Mucosa of stomach (tissue), 1 donor: ENCODE measurements around the gene ARHGAP27.

ENCODE experiments used
- H3K27me3 ChIP-seq: one replicate; pipeline ENCODE4 v1.7.0; 2013; ENCODE audit warnings: mild to moderate bottlenecking, low read length; ENCODE audit not compliant: control insufficient read depth, insufficient read depth
- H3K36me3 ChIP-seq: one replicate; pipeline ENCODE4 v1.7.0; 2013; ENCODE audit warnings: low read length; ENCODE audit not compliant: control insufficient read depth, insufficient read depth
- H3K4me1 ChIP-seq: one replicate; pipeline ENCODE4 v1.7.0; 2013; ENCODE audit warnings: mild to moderate bottlenecking, low read length; ENCODE audit not compliant: control insufficient read depth, insufficient read depth
- H3K4me3 ChIP-seq: one replicate; pipeline ENCODE4 v1.7.0; 2013; ENCODE audit warnings: low read length
- H3K9ac ChIP-seq: one replicate; pipeline ENCODE4 v1.7.0; 2013; ENCODE audit warnings: mild to moderate bottlenecking, low read length, moderate library complexity
- H3K9me3 ChIP-seq: one replicate; pipeline ENCODE4 v1.7.0; 2013; ENCODE audit warnings: mild to moderate bottlenecking, low read length, moderate library complexity; ENCODE audit not compliant: control insufficient read depth
- donor health status: Pancreatic carcinoma.

Gene ARHGAP27

DNA sequence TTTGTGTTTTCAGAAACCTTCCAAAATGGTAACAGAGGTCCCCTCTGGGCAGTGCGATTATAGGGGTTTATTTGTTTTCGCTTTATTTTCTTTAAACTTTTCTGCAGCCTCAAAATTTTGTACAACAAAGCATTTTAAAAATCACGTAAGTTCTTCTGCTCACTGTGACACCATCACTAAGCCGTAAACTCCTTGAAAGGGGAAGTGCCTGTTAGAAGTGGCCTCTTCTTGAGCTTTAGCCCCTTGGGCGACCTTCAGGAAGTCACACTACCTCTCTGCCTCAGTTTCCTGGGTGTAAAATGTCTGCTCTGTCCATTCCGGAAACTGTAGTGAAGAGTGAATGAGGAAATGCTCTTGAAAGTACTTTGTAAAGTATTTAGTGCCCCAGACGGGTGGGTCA, 26.6 kb downstream of the ARHGAP27 start:
- H3K9me3 ChIP-seq: no peaks in the 10 kb centered on the region
- H3K9ac ChIP-seq: peak overlapping the region; percentile 31
- H3K36me3 ChIP-seq: peaks cover 12% of the 10 kb centered on the region
- peaks cover 54% of the 10 kb centered on the region for H3K4me1 ChIP-seq
- H3K27me3 ChIP-seq: no peaks in the 10 kb centered on the region
- no peak overlapping the region for H3K4me3 ChIP-seq

DNA sequence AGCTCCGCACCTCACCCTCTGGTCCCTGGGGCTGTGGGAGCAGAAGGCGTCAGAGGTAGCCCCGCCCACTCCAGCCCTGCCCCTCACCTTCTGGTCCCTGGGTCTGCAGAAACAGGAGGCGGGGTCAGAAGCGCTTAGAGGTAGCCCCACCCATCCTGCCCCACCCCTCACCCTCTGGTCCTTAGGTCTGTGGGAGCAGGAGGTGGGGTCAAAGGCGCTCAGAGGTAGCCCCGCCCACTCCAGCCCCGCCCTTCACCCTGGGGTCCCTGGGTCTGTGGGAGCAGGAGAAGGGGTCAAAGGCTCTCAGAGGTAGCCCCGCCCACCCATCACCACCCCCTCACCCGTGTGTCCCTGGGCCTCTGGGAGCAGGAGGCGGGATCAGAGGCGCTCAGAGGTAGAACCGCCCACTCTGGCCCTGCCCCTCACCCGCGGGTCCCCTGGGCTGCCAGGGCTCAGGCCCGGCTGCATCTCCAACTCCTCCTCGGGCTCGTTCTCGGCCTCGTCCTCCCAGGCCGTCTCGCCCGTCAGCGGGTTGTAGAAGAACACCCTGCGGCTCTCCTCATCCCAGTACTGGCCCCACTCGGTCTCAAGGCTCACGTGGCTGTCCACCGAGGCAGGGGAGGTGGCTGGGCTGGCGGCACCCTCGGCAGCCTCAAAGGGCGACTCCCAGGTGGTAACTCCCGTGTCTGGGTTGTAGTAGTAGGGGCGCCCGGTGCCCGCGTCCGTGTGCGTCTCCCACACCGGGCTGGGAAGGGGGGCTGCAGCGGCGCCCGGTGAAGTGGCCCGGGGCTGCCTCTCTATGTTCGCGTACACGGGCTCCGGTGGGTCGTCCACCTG, 27.2 kb downstream of the ARHGAP27 start:
- Histone ChIP-seq H3K27me3 (no peaks in the 10 kb centered on the region), H3K9ac (no peak overlapping the region), H3K4me1 (peaks cover 47% of the 10 kb centered on the region), H3K36me3 (peaks cover 12% of the 10 kb centered on the region), H3K4me3 (no peak overlapping the region), H3K9me3 (no peaks in the 10 kb centered on the region)

DNA sequence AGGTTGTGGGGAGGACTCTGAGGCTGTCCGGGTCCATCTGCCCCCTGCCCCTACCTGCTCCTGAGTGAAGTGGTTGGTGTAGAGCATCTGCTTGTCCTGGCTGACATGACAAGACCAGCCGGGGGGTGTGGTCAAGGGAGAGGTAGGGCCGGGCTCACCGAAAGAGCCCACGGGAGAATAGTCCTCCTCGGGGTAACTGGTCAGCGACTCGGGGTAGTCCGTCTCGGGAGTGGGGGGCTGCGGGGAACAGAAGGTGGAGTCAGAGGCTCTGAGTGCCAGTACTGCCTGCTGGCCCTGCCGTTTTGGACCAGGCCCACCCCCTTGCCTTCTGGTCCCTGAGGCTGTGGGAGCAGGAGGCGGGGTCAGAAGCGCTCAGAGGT, 27.8 kb downstream of the ARHGAP27 start:
- Histone ChIP-seq H3K27me3 (no peaks in the 10 kb centered on the region), H3K4me1 (peaks cover 41% of the 10 kb centered on the region), H3K36me3 (peaks cover 12% of the 10 kb centered on the region), H3K4me3 (no peak overlapping the region), H3K9ac (no peak overlapping the region), H3K9me3 (no peaks in the 10 kb centered on the region)

DNA sequence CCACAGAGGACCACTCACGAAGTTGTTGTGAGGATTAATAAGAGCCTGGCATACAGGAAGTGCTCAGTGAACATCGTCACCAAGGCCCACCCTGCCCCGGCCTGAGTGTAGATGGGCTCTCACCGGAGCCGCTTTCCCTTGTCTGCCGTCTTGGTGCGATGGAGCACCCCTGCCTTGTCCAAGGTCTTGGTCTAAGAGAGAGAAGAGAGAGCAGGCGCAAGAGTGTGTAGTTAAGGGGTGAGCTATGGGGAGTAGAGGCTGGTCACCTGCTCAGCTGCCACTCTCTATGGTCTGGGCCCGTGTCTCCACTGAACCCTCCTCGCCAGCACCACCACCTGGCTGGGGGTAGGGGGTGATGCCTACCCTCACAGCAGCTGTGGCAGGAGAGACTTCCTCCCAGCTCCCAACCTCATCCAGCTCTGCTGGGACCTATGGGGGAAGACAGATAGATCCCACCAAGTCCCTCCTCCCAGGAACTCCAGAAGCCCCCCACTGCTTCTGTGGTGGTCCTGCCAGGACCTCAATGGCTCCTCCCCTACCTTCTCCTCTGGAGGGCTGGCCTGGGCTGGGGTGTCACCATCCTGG, 28.7 kb downstream of the ARHGAP27 start:
- H3K36me3 ChIP-seq: peaks cover 9% of the 10 kb centered on the region
- H3K9me3 ChIP-seq: no peaks in the 10 kb centered on the region
- no peaks in the 10 kb centered on the region for H3K27me3 ChIP-seq
- no peak overlapping the region for H3K4me3 ChIP-seq
- H3K9ac ChIP-seq: no peak overlapping the region
- peaks cover 32% of the 10 kb centered on the region for H3K4me1 ChIP-seq

DNA sequence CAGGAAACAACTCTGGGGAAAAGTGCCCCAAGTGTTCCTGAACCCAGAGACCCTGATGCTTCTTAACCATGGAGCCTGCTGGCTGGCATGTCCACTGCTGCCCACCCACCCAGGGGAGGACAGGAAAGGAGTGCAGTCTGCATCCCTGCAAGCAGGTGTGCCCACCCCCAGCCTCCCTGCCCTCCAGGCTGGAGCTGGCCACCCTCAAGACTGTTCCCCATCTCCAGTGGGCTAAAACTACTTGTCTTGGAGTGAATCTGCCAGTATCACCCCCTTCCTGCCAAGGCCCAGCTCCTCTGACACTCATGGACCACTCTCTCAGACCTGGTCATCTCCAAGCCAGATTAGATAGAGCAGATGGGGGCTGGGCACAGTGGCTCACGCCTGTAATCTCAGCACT, 29.8 kb downstream of the ARHGAP27 start:
- H3K27me3 ChIP-seq: no peaks in the 10 kb centered on the region
- H3K4me1 ChIP-seq: peaks cover 22% of the 10 kb centered on the region
- peaks cover 9% of the 10 kb centered on the region for H3K36me3 ChIP-seq
- no peaks in the 10 kb centered on the region for H3K9me3 ChIP-seq
- no peak overlapping the region for H3K9ac ChIP-seq
- H3K4me3 ChIP-seq: no peak overlapping the region

DNA sequence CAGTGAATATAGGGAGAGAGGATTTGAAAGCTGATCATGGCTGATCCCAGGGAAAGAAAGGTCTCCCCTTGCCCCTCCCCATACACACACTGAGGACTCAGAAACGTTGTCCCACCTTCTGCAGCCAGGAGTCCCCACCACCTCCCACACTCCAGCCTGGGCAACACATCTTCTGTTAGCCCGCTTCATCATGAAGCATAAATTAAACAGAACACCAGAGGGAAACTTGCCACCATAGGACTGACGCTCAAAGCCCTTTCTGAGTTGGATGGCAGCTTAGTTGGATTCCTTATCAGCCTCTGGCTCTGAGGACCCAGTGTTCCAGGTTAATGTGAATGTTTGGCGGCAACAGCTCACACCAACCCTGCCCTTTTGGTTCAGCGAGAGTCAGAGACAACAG, 33.9 kb downstream of the ARHGAP27 start:
- Histone ChIP-seq H3K9me3 (no peaks in the 10 kb centered on the region), H3K9ac (no peak overlapping the region), H3K4me1 (no peaks in the 10 kb centered on the region), H3K36me3 (peaks cover 15% of the 10 kb centered on the region), H3K4me3 (no peak overlapping the region), H3K27me3 (no peaks in the 10 kb centered on the region)

DNA sequence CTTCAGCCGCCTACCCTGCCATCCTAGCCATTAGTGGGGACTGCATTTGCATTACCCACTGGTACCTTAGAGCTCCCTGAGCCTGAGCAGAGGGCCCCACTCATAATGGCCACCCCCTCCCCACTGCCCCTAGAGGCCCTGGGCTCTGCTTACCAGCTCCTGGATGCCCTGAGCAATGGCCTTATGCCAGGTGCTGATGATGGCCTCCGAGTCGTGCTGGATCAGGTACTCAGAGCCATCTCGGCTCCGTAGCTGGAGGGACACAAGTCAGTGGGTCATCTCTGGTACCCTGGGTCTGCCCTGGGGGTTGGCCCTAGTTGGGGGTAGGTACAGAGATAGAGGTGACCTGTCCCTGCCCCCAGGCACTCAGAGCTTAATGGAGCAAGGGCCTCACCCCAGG, 34.9 kb downstream of the ARHGAP27 start:
- Histone ChIP-seq H3K36me3 (peaks cover 15% of the 10 kb centered on the region), H3K4me1 (no peaks in the 10 kb centered on the region), H3K4me3 (no peak overlapping the region), H3K9ac (no peak overlapping the region), H3K27me3 (no peaks in the 10 kb centered on the region), H3K9me3 (no peaks in the 10 kb centered on the region)

DNA sequence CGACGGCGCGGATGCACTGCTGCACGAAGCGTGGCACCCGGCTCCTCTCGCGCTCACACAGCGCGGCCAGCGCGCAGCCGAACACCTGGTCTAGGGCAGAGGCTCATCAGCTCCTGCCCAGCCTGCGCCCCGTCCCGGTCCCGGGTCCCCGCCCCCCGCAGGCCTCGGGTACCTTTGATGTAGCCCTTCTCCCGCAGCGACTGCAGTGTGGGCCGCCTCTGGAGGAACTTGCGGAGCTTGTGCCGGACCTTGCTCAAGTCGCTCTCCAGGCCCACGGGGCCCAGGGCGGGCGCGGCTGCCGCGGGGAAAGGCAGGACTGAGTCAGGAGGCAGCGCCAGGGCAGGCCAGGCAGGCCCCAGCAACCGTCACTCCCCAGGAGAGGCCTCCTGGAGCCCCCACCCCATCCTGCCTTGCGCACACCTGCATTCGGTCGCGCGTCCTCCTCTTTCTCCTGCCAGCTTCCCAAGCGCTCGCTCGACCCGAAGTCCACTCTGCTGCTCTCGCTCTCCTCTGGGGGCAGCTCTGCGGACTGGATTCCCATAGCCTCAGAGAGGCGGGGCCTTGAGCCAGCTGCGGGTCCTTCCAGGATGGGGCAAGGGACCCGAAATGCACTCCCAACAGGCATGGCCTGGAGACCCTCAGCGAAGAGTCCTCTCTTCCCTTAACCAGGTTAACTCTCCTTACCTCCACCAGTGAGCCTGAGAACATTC, 36.0 kb downstream of the ARHGAP27 start:
- H3K27me3 ChIP-seq: no peaks in the 10 kb centered on the region
- H3K36me3 ChIP-seq: peaks cover 15% of the 10 kb centered on the region
- H3K9me3 ChIP-seq: no peaks in the 10 kb centered on the region
- H3K4me3 ChIP-seq: no peak overlapping the region
- H3K9ac ChIP-seq: no peak overlapping the region
- H3K4me1 ChIP-seq: no peaks in the 10 kb centered on the region

DNA sequence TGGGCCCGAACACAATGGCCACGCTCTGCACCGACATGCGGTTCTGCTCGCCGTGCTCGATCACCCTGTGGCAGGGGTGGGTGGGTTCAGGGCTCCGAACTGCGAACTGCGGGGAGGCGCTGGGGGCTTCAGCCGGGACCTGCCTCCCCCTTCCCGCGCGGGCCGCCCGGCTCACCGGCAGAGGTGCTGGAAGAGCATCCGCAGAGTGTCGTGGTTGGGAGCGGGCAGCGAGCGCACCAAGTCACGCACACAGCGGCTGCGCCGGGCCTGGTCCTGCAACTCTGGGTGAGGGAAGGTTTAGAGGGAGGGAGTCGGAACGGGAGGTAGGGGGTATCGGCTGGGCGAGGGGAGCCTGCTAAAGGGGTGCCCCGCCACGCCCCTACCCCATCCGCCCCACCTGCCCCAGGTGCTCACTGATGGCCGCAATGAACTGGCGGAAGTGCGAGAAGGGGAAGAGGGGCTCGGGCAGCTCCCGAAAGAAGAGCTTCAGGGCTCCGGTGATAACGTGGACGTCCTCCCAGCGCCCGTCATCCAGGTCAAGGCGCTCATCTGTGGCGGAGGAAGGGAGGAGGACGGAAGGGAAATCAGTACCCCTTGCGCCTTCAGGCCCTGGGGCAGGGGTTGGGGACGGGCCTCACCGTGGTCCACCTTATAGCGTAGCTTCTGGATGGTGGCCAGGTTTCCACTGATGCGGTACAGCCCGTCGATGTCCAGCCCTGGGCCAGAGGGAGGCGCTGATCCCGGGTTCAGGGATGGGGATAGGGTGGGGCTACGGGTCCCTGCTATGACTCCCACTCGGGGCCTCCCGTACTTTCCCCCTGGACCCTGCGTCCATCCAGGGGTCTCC, 36.9 kb downstream of the ARHGAP27 start:
- Histone ChIP-seq H3K4me3 (no peak overlapping the region), H3K36me3 (peaks cover 15% of the 10 kb centered on the region), H3K4me1 (no peaks in the 10 kb centered on the region), H3K27me3 (peaks cover 5% of the 10 kb centered on the region), H3K9me3 (no peaks in the 10 kb centered on the region), H3K9ac (no peak overlapping the region)

DNA sequence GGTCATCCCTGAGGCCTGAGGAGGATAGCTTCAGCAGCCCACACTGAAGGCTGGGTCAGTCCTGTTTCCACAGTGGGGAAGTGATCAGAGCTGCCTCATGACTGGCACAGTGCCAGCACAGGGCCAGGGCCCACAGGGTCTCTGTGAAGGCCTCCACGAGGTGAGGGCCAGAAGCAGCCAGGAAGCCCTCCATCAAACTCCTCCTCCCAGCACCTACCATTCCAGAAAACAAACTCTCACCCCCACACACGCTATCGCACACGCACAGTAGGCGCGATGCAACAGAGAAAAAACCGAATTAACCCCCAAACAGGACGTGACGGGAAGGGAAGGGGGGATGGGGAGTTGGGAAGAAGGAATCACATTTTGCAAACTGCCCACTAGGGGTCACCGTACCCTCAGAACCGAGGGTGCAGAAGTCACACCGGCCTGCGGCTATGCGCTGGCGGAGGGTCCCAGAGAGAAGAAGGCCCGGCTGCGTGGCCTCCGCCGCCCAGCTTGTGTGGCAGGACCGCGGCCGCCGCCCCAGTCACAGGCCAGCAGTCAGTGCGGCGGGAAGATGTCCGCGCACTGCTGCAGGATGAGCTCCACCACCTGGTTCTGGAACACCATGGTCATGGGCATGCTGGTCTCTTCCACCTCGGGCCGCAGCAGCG, 37.6 kb downstream of the ARHGAP27 start:
- no peak overlapping the region for H3K9ac ChIP-seq
- no peak overlapping the region for H3K4me3 ChIP-seq
- H3K27me3 ChIP-seq: peaks cover 5% of the 10 kb centered on the region
- no peaks in the 10 kb centered on the region for H3K9me3 ChIP-seq
- H3K4me1 ChIP-seq: no peaks in the 10 kb centered on the region
- peaks cover 15% of the 10 kb centered on the region for H3K36me3 ChIP-seq

DNA sequence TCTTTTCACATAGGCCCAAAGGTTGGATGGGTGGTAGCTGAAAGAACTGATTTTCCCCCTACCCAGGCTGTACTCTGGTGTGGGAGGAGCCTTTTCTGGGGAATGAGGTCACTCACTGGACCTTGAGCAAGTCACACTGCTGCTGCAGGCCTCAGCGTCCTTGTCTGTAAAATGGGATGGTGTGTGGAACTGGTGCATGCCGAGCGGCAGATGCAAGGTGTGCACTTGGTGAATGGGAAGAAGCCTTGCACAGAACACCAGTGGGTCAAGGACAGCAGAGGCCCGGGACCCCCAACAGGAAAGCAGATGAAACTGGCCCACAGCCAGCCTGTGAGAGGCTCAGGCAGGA, 38.1 kb downstream of the ARHGAP27 start:
- Histone ChIP-seq H3K27me3 (peaks cover 6% of the 10 kb centered on the region), H3K9me3 (no peaks in the 10 kb centered on the region), H3K36me3 (peaks cover 15% of the 10 kb centered on the region), H3K9ac (no peak overlapping the region), H3K4me1 (no peaks in the 10 kb centered on the region), H3K4me3 (no peak overlapping the region)
